ENCODE measurements around the gene DDR2.
"Not testable (repeated sequence)": the region's sequence is repeated elsewhere in the genome, so short reads cannot be mapped to it uniquely, and the experiment has no call there.

DNA sequence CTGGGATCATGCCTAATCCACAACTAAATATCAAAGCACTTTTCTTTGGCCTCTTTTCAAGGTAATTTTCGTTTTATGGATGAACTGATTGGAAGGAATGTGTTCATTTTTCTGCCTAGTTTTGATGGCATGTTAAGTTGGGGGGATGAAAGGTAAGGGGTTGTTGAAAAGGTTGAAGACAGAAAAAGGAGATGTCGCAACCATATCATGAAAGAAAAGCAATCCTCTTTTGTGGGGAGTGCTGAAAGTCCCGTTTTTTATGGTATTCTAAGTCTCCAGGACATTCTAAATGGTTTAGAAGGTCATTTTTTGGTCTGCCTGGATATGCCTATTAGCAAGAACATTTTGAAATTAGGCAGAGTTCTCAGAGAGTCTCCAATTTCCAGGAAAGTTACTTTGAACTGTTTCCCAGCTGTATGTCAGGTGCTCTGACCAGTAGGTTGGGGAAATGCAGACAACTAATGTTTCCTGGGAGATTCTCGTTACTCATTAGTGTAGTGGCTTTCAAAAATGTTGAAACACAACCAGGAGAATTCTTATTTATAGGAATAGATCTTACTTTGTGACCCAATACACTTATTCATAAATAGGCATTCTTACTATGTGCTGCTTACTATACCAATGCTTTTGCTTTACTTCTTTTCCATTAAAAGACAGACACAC lies 164.5 kb downstream of the DDR2 start:
- not testable (repeated sequence) for TF ChIP-seq POLR2A (IDR thresholded peaks at IDR 0.05; ENCODE audit: low read depth, low read length); POLR2AphosphoS5 (IDR thresholded peaks at IDR 0.05; ENCODE audit: low read depth, low read length); POU2F2 (IDR thresholded peaks at IDR 0.05; ENCODE audit: low read depth, low read length); TAF1 (IDR thresholded peaks at IDR 0.05; ENCODE audit: low read depth, low read length); SPI1 (IDR thresholded peaks at IDR 0.05; ENCODE audit: low read depth, low read length); PAX5 (IDR thresholded peaks at IDR 0.05; ENCODE audit: insufficient read depth, low read length, severe bottlenecking)

Data from GM12891 (cell line).